Testis (tissue), 2 donors: ENCODE data around the gene CDC16.

Source experiments
- CTCF ChIP-seq, 3 experiments: fragments of 450-650 bp in 2 of 3; fragments of 200-600 bp in 1 of 3; sonication (generic) in 1 of 3; IDR thresholded peaks; one replicate each; pipeline ENCODE4 v1.5.1; 2016 to 2019; ENCODE audit warnings: antibody characterized with exemption in 3 of 3, mild to moderate bottlenecking in 2 of 3, moderate library complexity in 1 of 3
- POLR2A ChIP-seq: fragments of 450-650 bp; IDR thresholded peaks from one replicate; pipeline ENCODE4 v1.6.1; 2017; ENCODE audit warnings: antibody characterized with exemption, mild to moderate bottlenecking, moderate library complexity

- TF ChIP-seq POLR2A: no peak
- TF ChIP-seq CTCF (IDR thresholded peaks at IDR 0.05): no peak
Measured at GRCh38 chr13:114259374-114259773, 24.7 kb downstream of the CDC16 start.
